Measurements from ENCODE around the gene GRM1.

DNA sequence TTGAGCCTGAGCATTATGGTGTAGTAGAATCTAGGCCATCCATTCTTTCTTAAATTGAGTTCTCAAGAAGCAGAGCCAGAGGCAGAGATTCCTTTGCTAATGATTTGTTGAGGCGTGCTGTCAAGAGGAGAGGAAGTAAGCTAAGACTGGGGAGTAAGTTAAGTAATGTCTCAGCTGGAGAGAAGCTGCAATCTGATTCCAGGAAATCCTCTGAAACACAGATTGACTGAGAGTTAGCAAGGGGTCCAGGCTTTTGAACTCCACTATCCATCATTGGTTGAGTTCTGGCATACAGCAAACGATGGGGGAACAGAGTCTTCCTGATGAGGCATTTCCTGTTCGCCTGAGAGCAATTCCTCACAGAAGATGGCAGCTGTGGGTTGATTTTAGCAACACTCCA, 307.3 kb downstream of the GRM1 start:
- TF ChIP-seq POLR2A (IDR thresholded peaks at IDR 0.05): no peak
- TF ChIP-seq, protein P1, sequence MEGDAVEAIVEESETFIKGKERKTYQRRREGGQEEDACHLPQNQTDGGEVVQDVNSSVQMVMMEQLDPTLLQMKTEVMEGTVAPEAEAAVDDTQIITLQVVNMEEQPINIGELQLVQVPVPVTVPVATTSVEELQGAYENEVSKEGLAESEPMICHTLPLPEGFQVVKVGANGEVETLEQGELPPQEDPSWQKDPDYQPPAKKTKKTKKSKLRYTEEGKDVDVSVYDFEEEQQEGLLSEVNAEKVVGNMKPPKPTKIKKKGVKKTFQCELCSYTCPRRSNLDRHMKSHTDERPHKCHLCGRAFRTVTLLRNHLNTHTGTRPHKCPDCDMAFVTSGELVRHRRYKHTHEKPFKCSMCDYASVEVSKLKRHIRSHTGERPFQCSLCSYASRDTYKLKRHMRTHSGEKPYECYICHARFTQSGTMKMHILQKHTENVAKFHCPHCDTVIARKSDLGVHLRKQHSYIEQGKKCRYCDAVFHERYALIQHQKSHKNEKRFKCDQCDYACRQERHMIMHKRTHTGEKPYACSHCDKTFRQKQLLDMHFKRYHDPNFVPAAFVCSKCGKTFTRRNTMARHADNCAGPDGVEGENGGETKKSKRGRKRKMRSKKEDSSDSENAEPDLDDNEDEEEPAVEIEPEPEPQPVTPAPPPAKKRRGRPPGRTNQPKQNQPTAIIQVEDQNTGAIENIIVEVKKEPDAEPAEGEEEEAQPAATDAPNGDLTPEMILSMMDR (IDR thresholded peaks at IDR 0.05): no peak
